Neural cell (in vitro differentiated cells): Measurements from ENCODE around the gene LYZL6.

Source experiments
- EP300 ChIP-seq: fragments of 450-650 bp; conservative IDR thresholded peaks from 2 replicates; pipeline ENCODE4 v1.6.1; 2014; ENCODE audit warnings: antibody characterized with exemption, mild to moderate bottlenecking, moderate library complexity; ENCODE audit not compliant: poor library complexity, severe bottlenecking
- EZH2 ChIP-seq: fragments of 200-600, 300-800 bp; shearing (Covaris generic), sonication (generic); IDR thresholded peaks from 2 replicates; pipeline ENCODE4 v1.6.1; 2014; ENCODE audit warnings: antibody characterized with exemption, low read length, borderline replicate concordance, mild to moderate bottlenecking; ENCODE audit not compliant: insufficient read depth, poor library complexity, severe bottlenecking
- MXI1 ChIP-seq: fragments of 450-650 bp; conservative IDR thresholded peaks from 2 replicates; pipeline ENCODE4 v1.6.1; 2014; ENCODE audit warnings: antibody characterized with exemption, mild to moderate bottlenecking; ENCODE audit not compliant: poor library complexity, severe bottlenecking
- POLR2AphosphoS5 ChIP-seq: IDR thresholded peaks from 2 replicates; pipeline ENCODE4 v1.6.1; 2012
- RAD21 ChIP-seq: fragments of 450-650 bp; conservative IDR thresholded peaks from 2 replicates; pipeline ENCODE4 v1.6.1; 2014; ENCODE audit warnings: antibody characterized with exemption, mild to moderate bottlenecking, moderate library complexity
- SMC3 ChIP-seq: fragments of 450-650 bp; conservative IDR thresholded peaks from 2 replicates; pipeline ENCODE4 v1.6.1; 2014; ENCODE audit warnings: antibody characterized with exemption, mild to moderate bottlenecking, moderate library complexity; ENCODE audit not compliant: poor library complexity
- TAF1 ChIP-seq: IDR thresholded peaks from 2 replicates; pipeline ENCODE4 v1.6.1; 2012; ENCODE audit warnings: low read depth
- TF ChIP-seq, protein P1 (sequence below): fragments of 450-650 bp; IDR thresholded peaks from 2 replicates; pipeline ENCODE4 v1.5.1; 2014; ENCODE audit warnings: antibody characterized with exemption, mild to moderate bottlenecking, moderate library complexity; ENCODE audit not compliant: poor library complexity, severe bottlenecking
- TF ChIP-seq, protein P2 (sequence below): IDR thresholded peaks from 2 replicates; pipeline ENCODE4 v1.6.1; 2012; ENCODE audit warnings: borderline replicate concordance

DNA sequence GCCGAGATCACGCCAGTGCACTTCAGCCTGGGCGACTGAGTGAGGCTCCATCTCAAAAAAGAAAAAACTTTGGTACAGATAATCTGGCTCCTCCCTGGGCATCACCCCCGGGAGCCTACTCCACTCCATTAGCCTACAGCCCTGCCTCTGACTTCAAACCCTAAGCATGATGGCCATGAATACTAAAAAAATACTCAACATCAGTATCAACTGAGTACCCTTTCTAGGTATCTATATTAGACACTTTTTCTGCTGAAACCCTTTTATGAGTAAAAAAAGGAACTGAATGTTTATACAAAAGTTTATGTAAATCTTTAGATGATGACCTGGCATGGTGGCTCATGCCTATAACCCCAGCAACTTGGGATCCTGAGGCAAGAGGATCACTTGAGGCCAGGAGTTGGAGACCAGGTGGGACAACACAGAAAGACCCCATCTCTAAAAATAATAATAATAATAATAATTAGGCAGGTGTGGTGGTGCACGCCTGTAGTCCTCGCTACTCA lies 19.9 kb downstream of the LYZL6 start:
- TF ChIP-seq, protein P1, sequence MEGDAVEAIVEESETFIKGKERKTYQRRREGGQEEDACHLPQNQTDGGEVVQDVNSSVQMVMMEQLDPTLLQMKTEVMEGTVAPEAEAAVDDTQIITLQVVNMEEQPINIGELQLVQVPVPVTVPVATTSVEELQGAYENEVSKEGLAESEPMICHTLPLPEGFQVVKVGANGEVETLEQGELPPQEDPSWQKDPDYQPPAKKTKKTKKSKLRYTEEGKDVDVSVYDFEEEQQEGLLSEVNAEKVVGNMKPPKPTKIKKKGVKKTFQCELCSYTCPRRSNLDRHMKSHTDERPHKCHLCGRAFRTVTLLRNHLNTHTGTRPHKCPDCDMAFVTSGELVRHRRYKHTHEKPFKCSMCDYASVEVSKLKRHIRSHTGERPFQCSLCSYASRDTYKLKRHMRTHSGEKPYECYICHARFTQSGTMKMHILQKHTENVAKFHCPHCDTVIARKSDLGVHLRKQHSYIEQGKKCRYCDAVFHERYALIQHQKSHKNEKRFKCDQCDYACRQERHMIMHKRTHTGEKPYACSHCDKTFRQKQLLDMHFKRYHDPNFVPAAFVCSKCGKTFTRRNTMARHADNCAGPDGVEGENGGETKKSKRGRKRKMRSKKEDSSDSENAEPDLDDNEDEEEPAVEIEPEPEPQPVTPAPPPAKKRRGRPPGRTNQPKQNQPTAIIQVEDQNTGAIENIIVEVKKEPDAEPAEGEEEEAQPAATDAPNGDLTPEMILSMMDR = no peak
- TF ChIP-seq EP300 = no peak
- TF ChIP-seq EZH2 = no peak
- TF ChIP-seq, protein P2, sequence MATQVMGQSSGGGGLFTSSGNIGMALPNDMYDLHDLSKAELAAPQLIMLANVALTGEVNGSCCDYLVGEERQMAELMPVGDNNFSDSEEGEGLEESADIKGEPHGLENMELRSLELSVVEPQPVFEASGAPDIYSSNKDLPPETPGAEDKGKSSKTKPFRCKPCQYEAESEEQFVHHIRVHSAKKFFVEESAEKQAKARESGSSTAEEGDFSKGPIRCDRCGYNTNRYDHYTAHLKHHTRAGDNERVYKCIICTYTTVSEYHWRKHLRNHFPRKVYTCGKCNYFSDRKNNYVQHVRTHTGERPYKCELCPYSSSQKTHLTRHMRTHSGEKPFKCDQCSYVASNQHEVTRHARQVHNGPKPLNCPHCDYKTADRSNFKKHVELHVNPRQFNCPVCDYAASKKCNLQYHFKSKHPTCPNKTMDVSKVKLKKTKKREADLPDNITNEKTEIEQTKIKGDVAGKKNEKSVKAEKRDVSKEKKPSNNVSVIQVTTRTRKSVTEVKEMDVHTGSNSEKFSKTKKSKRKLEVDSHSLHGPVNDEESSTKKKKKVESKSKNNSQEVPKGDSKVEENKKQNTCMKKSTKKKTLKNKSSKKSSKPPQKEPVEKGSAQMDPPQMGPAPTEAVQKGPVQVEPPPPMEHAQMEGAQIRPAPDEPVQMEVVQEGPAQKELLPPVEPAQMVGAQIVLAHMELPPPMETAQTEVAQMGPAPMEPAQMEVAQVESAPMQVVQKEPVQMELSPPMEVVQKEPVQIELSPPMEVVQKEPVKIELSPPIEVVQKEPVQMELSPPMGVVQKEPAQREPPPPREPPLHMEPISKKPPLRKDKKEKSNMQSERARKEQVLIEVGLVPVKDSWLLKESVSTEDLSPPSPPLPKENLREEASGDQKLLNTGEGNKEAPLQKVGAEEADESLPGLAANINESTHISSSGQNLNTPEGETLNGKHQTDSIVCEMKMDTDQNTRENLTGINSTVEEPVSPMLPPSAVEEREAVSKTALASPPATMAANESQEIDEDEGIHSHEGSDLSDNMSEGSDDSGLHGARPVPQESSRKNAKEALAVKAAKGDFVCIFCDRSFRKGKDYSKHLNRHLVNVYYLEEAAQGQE = no peak
- TF ChIP-seq RAD21 = no peak
- no peak for TF ChIP-seq POLR2AphosphoS5
- TF ChIP-seq SMC3 = no peak
- TF ChIP-seq TAF1 = no peak
- TF ChIP-seq MXI1 = no peak
